ENCODE measurements around the gene HOXA13. TPM values are rescaled to one million over a fixed set of nuclear protein-coding genes. Genes with fewer than 3 reads are reported as not detected.

Gene HOXA13
- total and polyA plus RNA-seq, 10 of the 15 experiments (the other 5 are each of a cell fraction or from before 2014, with no cell fraction given), result not detected

GRCh38 chr7:27185854-27186667 lies 13.8 kb downstream of the HOXA13 start:
- FAIRE-seq, result no peak
- peaks cover 45 to 52% of the 10 kb centered on the region in 2 experiments for H3K27me3 ChIP-seq (replicated peaks in 1 of 2; ENCODE audit: control insufficient read depth in 2 of 2, insufficient read depth in 2 of 2, low read length in 1 of 2)
- H3K79me2 ChIP-seq (ENCODE audit: control insufficient read depth, insufficient read depth, low read length), result no peaks in the 10 kb centered on the region
- H3K4me1 ChIP-seq (ENCODE audit: control insufficient read depth, insufficient read depth, low read length), result no peaks in the 10 kb centered on the region
- BruUV-seq (replicated peaks), result no TSS peak
- H3K4me3 ChIP-seq, result no peak overlapping the region
- CTCF ChIA-PET, result interaction anchor here (2.1 kb wide), 1 partner anchor 10 kb away, joined by 7 read pairs; no protein-coding TSS in a partner anchor
- POLR2A ChIA-PET, result no interaction called here
- ATAC-seq, result no peak
- no peak overlapping the region for H3K4me2 ChIP-seq (ENCODE audit: control insufficient read depth, insufficient read depth)
- H3K9ac ChIP-seq (ENCODE audit: control insufficient read depth, insufficient read depth, low read length), result no peak overlapping the region
- H3K36me3 ChIP-seq (ENCODE audit: control insufficient read depth in 2 of 2, insufficient read depth in 2 of 2, low read length in 1 of 2), result no peaks in the 10 kb centered on the region
- RAD21 ChIA-PET (ENCODE audit: unreplicated experiment), result no interaction called here
- H3K27ac ChIP-seq (ENCODE audit: control insufficient read depth, insufficient read depth), result no peak overlapping the region
- WGBS (ENCODE audit: insufficient coverage, insufficient replicate concordance, low lambda C conversion rate, missing lambda C conversion rate), result 12% methylated on average over 24 of the region's 24 CpGs
- DNase-seq (ENCODE audit: low read depth, low spot score), result no peak
- no peak for TF ChIP-seq POLR2AphosphoS2 (IDR thresholded peaks at IDR 0.05; ENCODE audit: low read depth, low read length)
- TF ChIP-seq NFYA (IDR thresholded peaks at IDR 0.05; ENCODE audit: borderline replicate concordance, low read depth, low read length), result no peak
- no peak for TF ChIP-seq SUPT20H (IDR thresholded peaks at IDR 0.05; ENCODE audit: borderline replicate concordance, control insufficient read depth, low read depth, low read length)
- TF ChIP-seq ZNF592 (IDR thresholded peaks at IDR 0.05), result no peak
- no peak for TF ChIP-seq GABPA (IDR thresholded peaks at IDR 0.05; ENCODE audit: low read depth)
- H4K20me1 ChIP-seq (ENCODE audit: control insufficient read depth, insufficient read depth), result no peaks in the 10 kb centered on the region
- in situ Hi-C loops (cut with MboI) (no loop called here), intact Hi-C loops (cut with micrococcal nuclease; ENCODE audit: unreplicated experiment) (no loop called here)
- H2AFZ ChIP-seq (ENCODE audit: control insufficient read depth, low read depth, low read length), result no peak overlapping the region
- SMC1A ChIA-PET (ENCODE audit: uncharacterized antibody, unreplicated experiment), result interaction anchor here (1.2 kb wide), 1 partner anchor 10 kb away, joined by 5 read pairs; no protein-coding TSS in a partner anchor
- H3K9me3 ChIP-seq (replicated peaks; ENCODE audit: control insufficient read depth, insufficient read depth, low read length), result no peaks in the 10 kb centered on the region; the same call in 2 of the 3 replicates
